Measurements from ENCODE around the gene DOCK8.

DNA sequence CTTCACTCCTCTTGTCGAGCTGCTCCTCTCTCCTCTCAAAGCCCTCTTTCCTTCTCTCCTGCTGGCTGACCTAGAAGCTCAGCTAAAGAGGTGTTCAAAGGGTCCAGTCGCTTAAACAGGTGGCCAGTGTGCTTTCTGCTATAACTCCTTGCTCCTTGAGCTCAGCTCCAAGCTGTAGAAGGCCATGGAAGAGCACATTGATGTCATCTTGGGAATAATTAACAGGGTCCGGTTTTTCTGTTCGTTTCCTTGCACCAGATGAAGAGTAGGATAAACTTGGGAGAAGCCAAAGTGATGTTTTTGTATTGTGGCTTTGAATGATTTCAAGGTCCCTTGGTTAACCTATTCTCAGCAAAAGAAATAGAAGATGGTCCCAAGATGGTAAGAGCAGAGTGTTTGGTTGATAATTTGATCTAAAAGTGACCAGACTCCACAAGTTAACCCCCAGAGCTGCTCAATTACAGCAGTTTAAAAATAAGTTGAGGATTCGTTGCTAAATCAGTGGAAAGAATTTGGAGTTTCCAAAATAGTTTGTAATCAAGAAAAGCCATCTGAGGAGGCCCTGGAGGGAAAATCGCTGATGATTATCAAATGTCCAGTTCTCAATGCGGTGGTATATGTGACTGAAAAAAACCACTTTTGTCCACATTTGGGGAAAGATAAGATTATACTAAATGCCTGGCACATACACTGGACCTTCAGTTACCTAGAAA lies 148.1 kb downstream of the DOCK8 start:
- TF ChIP-seq SMC3 (IDR thresholded peaks at IDR 0.05) (no peak), NR3C1 (IDR thresholded peaks at IDR 0.05) (no peak)
- TF ChIP-seq, protein P1, sequence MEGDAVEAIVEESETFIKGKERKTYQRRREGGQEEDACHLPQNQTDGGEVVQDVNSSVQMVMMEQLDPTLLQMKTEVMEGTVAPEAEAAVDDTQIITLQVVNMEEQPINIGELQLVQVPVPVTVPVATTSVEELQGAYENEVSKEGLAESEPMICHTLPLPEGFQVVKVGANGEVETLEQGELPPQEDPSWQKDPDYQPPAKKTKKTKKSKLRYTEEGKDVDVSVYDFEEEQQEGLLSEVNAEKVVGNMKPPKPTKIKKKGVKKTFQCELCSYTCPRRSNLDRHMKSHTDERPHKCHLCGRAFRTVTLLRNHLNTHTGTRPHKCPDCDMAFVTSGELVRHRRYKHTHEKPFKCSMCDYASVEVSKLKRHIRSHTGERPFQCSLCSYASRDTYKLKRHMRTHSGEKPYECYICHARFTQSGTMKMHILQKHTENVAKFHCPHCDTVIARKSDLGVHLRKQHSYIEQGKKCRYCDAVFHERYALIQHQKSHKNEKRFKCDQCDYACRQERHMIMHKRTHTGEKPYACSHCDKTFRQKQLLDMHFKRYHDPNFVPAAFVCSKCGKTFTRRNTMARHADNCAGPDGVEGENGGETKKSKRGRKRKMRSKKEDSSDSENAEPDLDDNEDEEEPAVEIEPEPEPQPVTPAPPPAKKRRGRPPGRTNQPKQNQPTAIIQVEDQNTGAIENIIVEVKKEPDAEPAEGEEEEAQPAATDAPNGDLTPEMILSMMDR (IDR thresholded peaks at IDR 0.05): no peak
